ENCODE measurements around the gene ILF3.

Gene ILF3

GRCh38 chr19:10701955-10702525 lies 47.9 kb downstream of the ILF3 start:
- DNase-seq, result no peak

GRCh38 chr19:10706990-10707389 lies 52.8 kb downstream of the ILF3 start:
- no peak for DNase-seq

GRCh38 chr19:10707440-10707839 lies 53.3 kb downstream of the ILF3 start:
- DNase-seq, result no peak

GRCh38 chr19:10708291-10708690 lies 54.1 kb downstream of the ILF3 start:
- DNase-seq, result no peak

GRCh38 chr19:10712045-10712444 lies 57.9 kb downstream of the ILF3 start:
- no peak for DNase-seq

GRCh38 chr19:10712754-10713153 lies 58.6 kb downstream of the ILF3 start:
- DNase-seq, result no peak

GRCh38 chr19:10713317-10713716 lies 59.2 kb downstream of the ILF3 start:
- DNase-seq, result no peak

- no peak for DNase-seq
These were observed 62.9 kb downstream of the ILF3 start for GRCh38 chr19:10717054-10717355.

GRCh38 chr19:10717356-10718204 lies 63.4 kb downstream of the ILF3 start, which contains the start of gene DNM2:
TSS of gene DNM2 (plus strand) at chr19:10718079. CDS start at chr19:10718243, 164 bp downstream.
- peak; percentile 100 for DNase-seq

- peak; percentile 53 for DNase-seq
These were observed 64.4 kb downstream of the ILF3 start for GRCh38 chr19:10718205-10719196.

- no peak for DNase-seq
These were observed 65.4 kb downstream of the ILF3 start for GRCh38 chr19:10719466-10719961.

GRCh38 chr19:10720607-10721125 lies 66.5 kb downstream of the ILF3 start:
- no peak for DNase-seq

GRCh38 chr19:10723591-10723990 lies 69.4 kb downstream of the ILF3 start:
- no peak for DNase-seq

GRCh38 chr19:10724573-10725071 lies 70.5 kb downstream of the ILF3 start:
- no peak for DNase-seq

GRCh38 chr19:10725415-10725814 lies 71.3 kb downstream of the ILF3 start:
- no peak for DNase-seq

GRCh38 chr19:10726268-10726667 lies 72.1 kb downstream of the ILF3 start:
- no peak for DNase-seq

GRCh38 chr19:10727685-10728201 lies 73.6 kb downstream of the ILF3 start:
- no peak for DNase-seq

- no peak for DNase-seq
These were observed 75.3 kb downstream of the ILF3 start for GRCh38 chr19:10729411-10729810.

GRCh38 chr19:10730932-10731331 lies 76.8 kb downstream of the ILF3 start:
- no peak for DNase-seq

GRCh38 chr19:10735741-10736140 lies 81.6 kb downstream of the ILF3 start:
- no peak for DNase-seq

- DNase-seq, result no peak
These were observed 82.0 kb downstream of the ILF3 start for GRCh38 chr19:10736189-10736588.

- no peak for DNase-seq
These were observed 82.9 kb downstream of the ILF3 start for GRCh38 chr19:10736916-10737551.
